NCI-H2081 (cell line): Measurements from ENCODE around the gene CHCHD6.

ENCODE experiments used
- DNase-seq, 2 experiments: peaks; one replicate each; lab custom pipeline; 2025; lab: John Stamatoyannopoulos, UW

Gene CHCHD6

GRCh38 chr3:126826693-126827092, 122.7 kb downstream of the CHCHD6 start:
- DNase-seq, result no peak

- no peak for DNase-seq
Observed at GRCh38 chr3:126827121-126827520, 123.1 kb downstream of the CHCHD6 start.

- no peak for DNase-seq
Observed at GRCh38 chr3:126828306-126828705, 124.3 kb downstream of the CHCHD6 start.

GRCh38 chr3:126832933-126833332, 128.9 kb downstream of the CHCHD6 start:
- DNase-seq, result no peak

DNA sequence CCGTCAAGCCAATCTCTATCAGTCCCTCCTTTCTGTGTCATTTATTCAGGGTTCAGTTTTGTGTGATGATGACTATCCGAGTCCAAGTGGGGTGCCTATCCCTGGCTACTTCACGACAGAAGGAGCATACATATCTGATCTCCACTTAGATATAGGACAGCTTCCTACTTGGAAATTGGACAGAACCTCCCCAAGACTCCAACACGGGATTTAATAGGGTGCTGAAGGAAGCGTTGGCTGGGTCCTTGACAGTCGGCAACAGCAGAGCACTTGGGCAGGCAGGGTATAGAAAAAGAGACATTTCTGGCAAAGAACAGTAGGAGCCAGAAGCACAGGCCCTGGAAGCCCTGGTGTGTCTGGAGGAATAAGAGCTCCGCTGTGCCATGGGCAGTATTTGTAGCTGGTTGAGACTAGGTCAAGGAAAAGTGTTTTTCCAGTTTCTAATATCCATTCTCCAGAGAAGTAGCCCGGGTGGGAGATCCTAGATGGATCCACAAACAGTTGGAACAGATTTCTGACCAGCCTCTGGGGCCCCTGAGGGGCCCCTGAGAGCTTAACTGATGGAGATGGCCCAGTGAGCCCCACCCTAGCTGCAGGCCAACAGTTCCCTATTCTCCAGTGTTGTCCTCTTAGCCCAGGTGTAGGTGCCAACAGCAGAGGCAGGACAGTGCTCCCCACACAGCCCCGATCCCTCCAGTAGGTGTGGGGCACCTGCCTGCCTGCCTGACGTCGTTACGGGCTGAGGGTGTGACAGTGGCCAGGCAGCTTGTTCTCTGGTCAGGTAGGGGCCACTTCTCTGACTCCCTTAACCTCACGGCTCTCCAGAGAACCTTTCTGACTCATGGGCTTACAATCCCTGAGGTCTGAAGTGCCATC, 130.8 kb downstream of the CHCHD6 start:
- no peak for DNase-seq

GRCh38 chr3:126835472-126836219, 131.6 kb downstream of the CHCHD6 start:
- peak; percentile 30 to 39 for DNase-seq

DNA sequence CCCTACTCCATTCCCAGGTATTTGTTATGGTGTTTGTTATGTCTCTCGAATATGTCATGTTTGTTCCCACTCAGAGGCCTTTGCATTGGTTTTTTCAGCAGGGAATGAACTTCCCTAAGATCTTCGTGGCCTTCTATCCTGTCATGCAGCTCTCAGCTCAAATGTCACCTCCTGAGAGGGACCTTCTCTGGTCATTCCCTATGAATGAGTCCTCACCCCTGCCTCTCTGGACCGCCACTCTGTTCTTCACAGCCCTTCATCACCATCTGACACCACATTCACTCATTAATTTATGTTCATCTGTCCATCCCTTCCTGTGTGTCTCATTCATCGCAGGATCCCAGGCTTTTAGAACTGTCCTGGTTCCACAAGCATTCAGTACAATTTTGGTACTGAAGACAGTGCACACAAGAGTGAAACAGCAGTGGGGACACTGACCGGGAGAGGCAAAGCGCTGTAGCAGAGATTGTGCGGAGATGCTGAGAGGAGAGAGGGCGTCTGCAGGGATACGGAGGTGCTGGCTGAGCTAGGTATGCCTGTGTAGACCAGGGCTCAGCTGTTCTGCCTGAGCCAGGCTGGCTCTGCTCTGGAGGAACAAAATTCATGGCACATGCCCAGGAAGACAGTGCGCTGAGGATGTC, 132.3 kb downstream of the CHCHD6 start:
- DNase-seq, result no peak

DNA sequence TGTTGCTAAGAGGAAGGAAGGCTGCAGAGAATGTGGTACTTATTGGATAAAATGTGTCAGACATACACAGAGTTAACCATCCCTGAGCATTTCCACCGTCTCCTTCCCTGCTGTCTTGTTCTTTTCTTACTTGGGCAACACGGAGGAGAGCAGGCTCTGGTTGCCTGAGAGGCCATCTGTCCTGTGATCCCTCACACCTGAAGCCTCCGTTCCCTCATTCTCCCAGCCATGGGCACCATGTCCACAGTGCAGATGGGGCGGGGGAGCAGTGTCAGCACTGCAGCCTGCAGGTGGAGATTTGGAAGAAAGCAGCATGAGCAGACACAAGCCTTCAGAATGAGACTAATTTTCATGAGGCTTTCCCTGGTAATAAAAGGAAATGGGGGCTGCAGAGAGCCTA, 133.7 kb downstream of the CHCHD6 start:
- DNase-seq, result no peak

DNA sequence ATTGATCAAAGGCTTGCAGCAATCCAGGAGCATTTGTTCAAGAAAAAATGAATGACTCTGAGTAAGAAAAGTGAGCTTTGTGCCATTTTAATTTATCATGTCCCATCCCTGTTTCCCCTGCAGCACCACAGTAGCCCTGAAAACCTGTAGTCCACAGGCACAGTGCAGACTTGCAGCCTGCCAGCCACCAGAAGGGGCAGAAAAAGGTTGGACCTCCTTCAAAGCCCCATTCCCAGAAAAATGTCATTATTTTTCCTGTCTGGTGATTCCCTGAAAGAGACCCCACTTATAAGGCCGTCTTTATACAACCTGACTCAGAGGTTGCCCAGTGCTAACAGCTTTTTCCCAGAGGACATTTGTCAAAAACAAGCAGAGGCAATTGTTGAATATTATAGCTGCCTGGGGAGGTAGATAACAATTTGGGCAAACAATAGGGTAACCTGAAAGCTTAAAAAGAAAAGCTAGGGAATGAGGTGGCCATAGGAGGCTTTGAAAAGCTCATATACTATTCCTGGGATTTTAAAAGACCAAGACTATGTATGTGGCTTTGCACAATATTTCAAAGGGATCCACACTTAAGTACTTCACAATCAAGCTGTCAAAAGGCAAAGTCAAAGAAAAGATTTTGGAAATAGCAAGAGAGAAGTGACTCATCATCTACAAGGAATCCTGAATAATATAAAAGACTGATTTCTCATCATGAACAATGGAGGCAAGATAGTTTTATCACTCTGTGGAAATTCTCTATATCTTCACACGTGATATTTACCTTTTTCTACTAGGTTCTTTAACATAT, 142.1 kb downstream of the CHCHD6 start:
- peak; percentile 42 to 84 for DNase-seq

GRCh38 chr3:126847061-126847460, 143.0 kb downstream of the CHCHD6 start:
- DNase-seq, result no peak

GRCh38 chr3:126848991-126849390, 145.0 kb downstream of the CHCHD6 start:
- DNase-seq, result no peak

DNA sequence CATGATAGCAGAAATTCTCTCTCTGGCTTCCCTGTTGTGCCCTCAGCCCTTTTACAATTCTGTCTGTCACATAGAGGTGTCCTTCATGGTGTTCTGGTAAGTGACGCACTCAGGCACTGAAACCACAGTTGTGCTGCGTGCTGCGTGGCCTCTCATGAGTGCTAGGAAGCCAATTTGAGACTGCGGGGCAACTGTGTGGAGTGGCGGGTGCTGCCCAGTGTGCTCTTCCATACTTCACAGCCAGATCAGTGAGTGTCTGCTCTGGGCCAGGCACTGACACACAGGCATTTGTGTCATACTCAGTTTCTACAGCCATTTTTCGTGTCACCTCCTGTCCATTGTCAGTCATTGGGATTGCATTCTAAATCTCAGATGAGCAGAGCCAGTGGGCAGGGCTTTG, 145.7 kb downstream of the CHCHD6 start:
- DNase-seq, result no peak

GRCh38 chr3:126850370-126851085, 146.5 kb downstream of the CHCHD6 start:
- no peak for DNase-seq

DNA sequence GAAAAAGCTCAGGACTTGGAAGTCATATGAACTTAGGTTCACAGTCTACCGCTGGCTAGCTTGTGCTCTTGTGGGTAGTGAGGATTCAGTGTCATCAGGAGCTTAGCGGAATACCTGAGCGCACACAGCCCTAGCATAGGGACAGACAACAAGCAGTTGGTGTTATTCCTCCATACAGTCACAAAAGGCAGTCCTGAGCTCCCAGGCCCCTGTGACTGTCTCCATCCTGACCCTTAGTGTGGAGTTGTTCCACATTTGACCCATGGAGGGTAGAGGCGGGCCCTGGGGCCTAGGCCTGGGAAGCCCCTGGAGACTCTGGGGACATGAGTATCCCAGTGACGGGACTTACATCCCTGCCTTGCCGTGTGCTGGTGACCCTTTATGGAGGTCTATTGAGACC, 147.3 kb downstream of the CHCHD6 start:
- DNase-seq, result no peak

DNA sequence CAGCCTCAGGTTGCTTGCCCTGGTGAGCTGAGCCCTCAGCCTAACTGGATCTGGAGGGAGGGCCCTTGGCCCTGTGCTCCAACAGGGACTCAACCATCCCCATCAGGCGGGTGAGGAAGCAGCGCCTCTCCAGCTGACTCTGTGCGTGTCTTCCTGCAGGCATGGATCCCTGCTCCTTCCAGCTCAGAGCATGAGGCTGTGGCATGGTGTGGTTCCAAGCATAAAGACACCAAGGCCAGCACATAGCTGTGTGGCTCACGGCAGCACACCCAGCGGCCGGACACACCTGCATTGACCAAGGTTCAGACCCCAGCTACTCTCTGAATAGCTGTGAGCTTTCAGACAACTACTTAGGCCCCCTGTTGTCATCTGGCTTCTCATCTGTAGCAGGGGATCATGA, 147.9 kb downstream of the CHCHD6 start:
- DNase-seq, result no peak

GRCh38 chr3:126852511-126852910, 148.5 kb downstream of the CHCHD6 start:
- no peak for DNase-seq

DNA sequence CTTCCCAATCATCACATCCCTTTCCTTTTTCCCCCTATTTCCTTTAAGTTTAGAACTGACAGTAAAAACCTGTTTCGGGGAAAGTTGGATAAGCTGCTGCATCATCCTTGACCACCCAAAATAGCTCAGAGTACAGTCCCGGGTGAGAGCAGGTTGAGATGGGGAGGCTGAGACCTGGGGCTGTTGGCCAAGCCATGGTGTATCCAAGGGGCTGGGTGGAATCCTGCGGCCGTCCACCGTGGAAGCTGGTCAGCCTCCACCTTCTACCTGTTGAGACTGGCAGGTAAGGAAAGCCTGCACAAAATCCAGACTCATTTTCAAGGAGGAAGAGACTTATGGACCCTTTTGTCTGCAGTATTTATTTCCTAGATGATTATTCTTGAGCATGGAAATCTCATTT, 150.6 kb downstream of the CHCHD6 start:
- no peak for DNase-seq

GRCh38 chr3:126855374-126855773, 151.3 kb downstream of the CHCHD6 start:
- no peak for DNase-seq

- no peak for DNase-seq
Observed at GRCh38 chr3:126857928-126858327, 153.9 kb downstream of the CHCHD6 start.

GRCh38 chr3:126858401-126858800, 154.4 kb downstream of the CHCHD6 start:
- peak; percentile 45 to 73 for DNase-seq

DNA sequence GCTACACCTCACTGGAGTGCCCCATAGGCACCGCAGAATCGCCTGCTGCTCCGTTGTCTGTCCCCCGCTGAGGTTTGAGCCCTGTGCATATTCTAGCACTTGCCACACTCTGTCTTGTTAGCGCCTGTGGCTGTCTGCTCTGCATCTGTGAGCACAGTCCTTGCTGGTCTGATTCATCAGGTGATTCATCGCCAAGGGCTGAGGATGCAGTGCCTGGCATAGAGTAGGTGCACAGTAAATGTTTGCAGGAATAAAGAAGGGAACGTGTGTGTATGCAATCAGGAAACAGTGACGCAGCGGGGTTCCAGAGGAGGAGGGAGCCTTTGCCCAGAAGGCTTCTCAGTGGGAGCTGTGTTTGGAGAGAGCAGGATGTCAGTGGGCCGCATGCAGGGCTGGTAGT, 154.8 kb downstream of the CHCHD6 start:
- peak; percentile 99 to 100 for DNase-seq
